HL-60 (cell line): Measurements from ENCODE around the gene XXYLT1.

Experiments used
- GABPA ChIP-seq: IDR thresholded peaks from 2 replicates; pipeline ENCODE4 v1.6.1; 2012; ENCODE audit warnings: low read depth
- TF ChIP-seq, protein P1 (sequence below): IDR thresholded peaks from one replicate; pipeline ENCODE4 v1.5.1; 2011; ENCODE audit warnings: low read length, control low read depth, inconsistent platforms; ENCODE audit not compliant: insufficient read depth
- TF ChIP-seq, protein P2 (sequence below): IDR thresholded peaks from 2 replicates; pipeline ENCODE4 v1.6.1; 2012; ENCODE audit warnings: low read depth; ENCODE audit not compliant: insufficient replicate concordance

DNA sequence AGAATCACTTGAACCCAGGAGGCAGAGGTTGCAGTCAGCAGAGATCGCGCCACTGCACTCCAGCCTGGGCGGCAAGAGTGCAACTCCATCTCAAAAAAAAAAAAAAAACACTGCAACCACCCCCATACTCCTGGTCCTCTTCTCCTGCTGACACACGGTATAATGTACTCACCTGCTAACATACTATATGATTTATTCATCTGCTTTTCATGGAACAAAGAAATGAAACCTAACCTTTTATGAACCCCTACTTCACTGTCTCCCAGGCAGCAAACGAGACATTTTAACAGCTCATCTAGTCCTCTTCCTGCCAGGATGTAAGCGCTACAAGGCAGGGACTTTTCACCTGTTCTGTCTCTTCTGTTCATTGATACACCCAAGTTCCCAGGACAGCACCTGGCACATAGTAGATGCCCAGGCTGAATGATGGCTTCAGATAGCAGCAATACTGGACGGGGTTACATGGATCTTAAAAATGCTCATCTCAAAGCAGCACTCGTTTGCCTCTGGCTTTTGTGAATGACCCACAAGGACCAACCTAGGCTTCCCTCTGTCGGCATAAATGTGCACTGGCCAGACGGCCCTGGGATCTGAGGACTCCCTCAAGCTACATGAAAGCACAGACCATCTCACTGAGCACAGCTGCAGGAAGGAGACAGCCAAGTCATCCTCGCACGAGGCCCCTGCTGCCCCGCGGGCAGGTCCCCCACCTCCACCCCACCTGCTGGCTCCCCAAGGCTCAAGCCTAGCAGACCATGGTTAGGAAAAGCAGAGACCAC, 20.3 kb downstream of the XXYLT1 start:
- TF ChIP-seq, protein P1, sequence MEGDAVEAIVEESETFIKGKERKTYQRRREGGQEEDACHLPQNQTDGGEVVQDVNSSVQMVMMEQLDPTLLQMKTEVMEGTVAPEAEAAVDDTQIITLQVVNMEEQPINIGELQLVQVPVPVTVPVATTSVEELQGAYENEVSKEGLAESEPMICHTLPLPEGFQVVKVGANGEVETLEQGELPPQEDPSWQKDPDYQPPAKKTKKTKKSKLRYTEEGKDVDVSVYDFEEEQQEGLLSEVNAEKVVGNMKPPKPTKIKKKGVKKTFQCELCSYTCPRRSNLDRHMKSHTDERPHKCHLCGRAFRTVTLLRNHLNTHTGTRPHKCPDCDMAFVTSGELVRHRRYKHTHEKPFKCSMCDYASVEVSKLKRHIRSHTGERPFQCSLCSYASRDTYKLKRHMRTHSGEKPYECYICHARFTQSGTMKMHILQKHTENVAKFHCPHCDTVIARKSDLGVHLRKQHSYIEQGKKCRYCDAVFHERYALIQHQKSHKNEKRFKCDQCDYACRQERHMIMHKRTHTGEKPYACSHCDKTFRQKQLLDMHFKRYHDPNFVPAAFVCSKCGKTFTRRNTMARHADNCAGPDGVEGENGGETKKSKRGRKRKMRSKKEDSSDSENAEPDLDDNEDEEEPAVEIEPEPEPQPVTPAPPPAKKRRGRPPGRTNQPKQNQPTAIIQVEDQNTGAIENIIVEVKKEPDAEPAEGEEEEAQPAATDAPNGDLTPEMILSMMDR = no peak
- TF ChIP-seq, protein P2, sequence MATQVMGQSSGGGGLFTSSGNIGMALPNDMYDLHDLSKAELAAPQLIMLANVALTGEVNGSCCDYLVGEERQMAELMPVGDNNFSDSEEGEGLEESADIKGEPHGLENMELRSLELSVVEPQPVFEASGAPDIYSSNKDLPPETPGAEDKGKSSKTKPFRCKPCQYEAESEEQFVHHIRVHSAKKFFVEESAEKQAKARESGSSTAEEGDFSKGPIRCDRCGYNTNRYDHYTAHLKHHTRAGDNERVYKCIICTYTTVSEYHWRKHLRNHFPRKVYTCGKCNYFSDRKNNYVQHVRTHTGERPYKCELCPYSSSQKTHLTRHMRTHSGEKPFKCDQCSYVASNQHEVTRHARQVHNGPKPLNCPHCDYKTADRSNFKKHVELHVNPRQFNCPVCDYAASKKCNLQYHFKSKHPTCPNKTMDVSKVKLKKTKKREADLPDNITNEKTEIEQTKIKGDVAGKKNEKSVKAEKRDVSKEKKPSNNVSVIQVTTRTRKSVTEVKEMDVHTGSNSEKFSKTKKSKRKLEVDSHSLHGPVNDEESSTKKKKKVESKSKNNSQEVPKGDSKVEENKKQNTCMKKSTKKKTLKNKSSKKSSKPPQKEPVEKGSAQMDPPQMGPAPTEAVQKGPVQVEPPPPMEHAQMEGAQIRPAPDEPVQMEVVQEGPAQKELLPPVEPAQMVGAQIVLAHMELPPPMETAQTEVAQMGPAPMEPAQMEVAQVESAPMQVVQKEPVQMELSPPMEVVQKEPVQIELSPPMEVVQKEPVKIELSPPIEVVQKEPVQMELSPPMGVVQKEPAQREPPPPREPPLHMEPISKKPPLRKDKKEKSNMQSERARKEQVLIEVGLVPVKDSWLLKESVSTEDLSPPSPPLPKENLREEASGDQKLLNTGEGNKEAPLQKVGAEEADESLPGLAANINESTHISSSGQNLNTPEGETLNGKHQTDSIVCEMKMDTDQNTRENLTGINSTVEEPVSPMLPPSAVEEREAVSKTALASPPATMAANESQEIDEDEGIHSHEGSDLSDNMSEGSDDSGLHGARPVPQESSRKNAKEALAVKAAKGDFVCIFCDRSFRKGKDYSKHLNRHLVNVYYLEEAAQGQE = no peak
- TF ChIP-seq GABPA = no peak
